Mucosa of descending colon (tissue), 3 donors: ENCODE measurements around the gene TFIP11. TPM values are rescaled to one million over a fixed set of nuclear protein-coding genes. Genes with fewer than 3 reads are reported as not detected.

Source experiments
- ATAC-seq: fragments of 200-7000 bp; cut with Tn5 transposase; one replicate; pipeline ENCODE4 v1.9.1; 2020; ENCODE audit warnings: mild to moderate bottlenecking, moderate library complexity
- DNase-seq, 3 donors: peaks; one replicate each; pipeline ENCODE4 v3.0.0-alpha.2; 2020
- H3K36me3 ChIP-seq: fragments of 200-600 bp; one replicate; pipeline ENCODE4 v1.8.0; 2021; ENCODE audit warnings: low read depth, mild to moderate bottlenecking
- H3K4me1 ChIP-seq: fragments of 200-600 bp; one replicate; pipeline ENCODE4 v1.8.0; 2021; ENCODE audit warnings: low read depth, mild to moderate bottlenecking
- H3K4me3 ChIP-seq: fragments of 200-600 bp; one replicate; pipeline ENCODE4 v1.8.0; 2021; ENCODE audit warnings: mild to moderate bottlenecking
- H3K9me3 ChIP-seq: fragments of 200-600 bp; one replicate; pipeline ENCODE4 v1.8.0; 2021; ENCODE audit warnings: mild to moderate bottlenecking
- intact Hi-C, 2 donors: fragments of 100-400 bp; cut with DNase I in 1 of 2; cut with micrococcal nuclease in 1 of 2; formaldehyde crosslinking; loops; one replicate each; pipeline versions ENCODE4 v1.11.0 to v1.11.1; 2022; cut with DNase I, micrococcal nuclease
- total RNA-seq, 3 donors: library from RNA; stranded (reverse); fragmentation: NEBNext Ultra II Directional in 2 of 3; extraction: Animal tissue kit (Norgen Biotek cat#: 25700) in 2 of 3; gene quantifications; one replicate each; pipeline versions ENCODE4 v1.2.1 to v1.2.4, GENCODE V29; 2021 to 2023
- TF ChIP-seq, protein P1 (sequence below): fragments of 200-600 bp; IDR thresholded peaks from one replicate; pipeline ENCODE4 v1.8.0; 2022; ENCODE audit warnings: antibody characterized with exemption, mild to moderate bottlenecking
- donor health status: DM: no; HTN: no; CAD: no; lungs with moderate emphysema.
- donor health status: DM: no; HTN: no; CAD: no.
- donor health status: DM: no; HTN: yes; CAD: no.

TFIP11 gene
- total RNA-seq, 3 donors from 2014 or later = 26.2 to 39.1 (median 34.6) TPM

DNA sequence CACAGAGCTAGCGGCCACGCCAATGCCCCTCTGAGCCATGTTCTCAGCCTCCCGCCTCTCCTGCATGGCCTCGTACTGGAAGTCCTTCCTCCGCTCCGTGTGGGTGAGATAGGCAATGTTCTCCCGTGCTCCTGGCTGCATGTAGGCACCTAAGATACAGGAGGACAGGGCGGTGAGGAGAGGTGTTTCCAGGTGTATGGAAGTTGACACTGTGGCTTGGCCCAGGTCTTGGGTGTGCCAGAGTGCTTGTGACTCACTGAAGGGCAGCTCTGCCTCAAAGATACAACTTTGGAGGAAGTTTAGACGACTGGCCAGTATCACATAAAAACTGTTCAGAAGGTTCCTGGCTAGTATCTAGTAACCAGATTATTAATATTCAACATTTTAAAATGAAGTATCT lies 20.1 kb downstream of the TFIP11 start:
- Histone ChIP-seq H3K36me3 (peaks cover 15% of the 10 kb centered on the region), H3K4me1 (no peaks in the 10 kb centered on the region), H3K4me3 (no peak overlapping the region), H3K9me3 (no peaks in the 10 kb centered on the region)
- no peak for DNase-seq
- TF ChIP-seq, protein P1, sequence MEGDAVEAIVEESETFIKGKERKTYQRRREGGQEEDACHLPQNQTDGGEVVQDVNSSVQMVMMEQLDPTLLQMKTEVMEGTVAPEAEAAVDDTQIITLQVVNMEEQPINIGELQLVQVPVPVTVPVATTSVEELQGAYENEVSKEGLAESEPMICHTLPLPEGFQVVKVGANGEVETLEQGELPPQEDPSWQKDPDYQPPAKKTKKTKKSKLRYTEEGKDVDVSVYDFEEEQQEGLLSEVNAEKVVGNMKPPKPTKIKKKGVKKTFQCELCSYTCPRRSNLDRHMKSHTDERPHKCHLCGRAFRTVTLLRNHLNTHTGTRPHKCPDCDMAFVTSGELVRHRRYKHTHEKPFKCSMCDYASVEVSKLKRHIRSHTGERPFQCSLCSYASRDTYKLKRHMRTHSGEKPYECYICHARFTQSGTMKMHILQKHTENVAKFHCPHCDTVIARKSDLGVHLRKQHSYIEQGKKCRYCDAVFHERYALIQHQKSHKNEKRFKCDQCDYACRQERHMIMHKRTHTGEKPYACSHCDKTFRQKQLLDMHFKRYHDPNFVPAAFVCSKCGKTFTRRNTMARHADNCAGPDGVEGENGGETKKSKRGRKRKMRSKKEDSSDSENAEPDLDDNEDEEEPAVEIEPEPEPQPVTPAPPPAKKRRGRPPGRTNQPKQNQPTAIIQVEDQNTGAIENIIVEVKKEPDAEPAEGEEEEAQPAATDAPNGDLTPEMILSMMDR = no peak
- ATAC-seq = no peak
- intact Hi-C loops = no loop called here

DNA sequence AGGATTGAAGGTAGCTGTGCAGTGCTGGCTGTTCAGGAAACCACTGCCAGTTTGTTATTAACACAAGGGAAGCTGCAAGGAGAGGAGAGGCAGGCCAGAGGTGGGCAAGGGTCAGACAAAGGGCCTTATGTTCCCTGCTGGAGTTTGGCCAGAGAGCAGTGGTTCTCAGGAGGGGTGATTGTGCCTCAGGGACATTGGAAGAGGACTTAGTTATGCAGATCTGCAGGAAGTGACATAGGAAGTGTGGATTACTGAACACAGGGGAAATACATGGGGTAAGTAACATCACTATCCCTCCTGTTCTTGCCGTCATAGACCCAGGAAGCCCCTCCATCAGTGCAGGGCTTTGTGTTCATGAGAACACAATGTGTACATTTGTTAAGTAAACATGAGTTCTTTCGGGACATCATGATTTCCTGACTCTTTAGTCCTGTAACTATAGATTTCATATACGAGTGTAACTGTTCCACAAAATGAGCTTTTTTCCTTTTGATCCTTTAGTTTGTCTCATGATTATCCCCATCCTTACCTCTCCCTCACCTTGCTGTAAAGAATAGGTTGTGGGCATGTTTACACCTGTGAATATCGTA lies 22.7 kb downstream of the TFIP11 start:
- peaks cover 7% of the 10 kb centered on the region for H3K36me3 ChIP-seq
- H3K4me1 ChIP-seq = peaks cover 7% of the 10 kb centered on the region
- ATAC-seq = no peak
- no peaks in the 10 kb centered on the region for H3K9me3 ChIP-seq
- TF ChIP-seq, protein P1 = no peak
- intact Hi-C loops = no loop called here
- DNase-seq = no peak
- no peak overlapping the region for H3K4me3 ChIP-seq

DNA sequence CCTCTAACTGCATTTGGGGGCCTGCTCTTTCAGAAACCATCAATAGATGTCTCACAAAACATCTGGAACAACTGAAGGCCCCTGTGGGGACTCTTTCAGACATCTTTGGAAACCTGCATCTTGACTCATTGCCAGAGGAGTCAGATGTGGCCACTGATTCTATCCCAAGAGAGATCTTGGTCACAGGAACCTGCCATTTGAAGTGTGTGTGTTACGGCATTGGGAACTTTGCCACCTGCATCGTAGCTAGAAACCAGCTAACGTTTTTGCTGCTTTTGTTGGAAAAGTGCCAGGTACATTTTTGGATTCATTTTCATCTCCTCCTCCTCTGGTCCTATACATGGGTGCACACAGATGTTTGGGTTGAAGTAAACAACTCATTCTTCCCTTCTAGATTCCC lies 24.3 kb downstream of the TFIP11 start:
- no peaks in the 10 kb centered on the region for H3K9me3 ChIP-seq
- intact Hi-C loops = no loop called here
- DNase-seq (no peak), ATAC-seq (no peak)
- H3K4me3 ChIP-seq = no peak overlapping the region
- peaks cover 14% of the 10 kb centered on the region for H3K4me1 ChIP-seq
- H3K36me3 ChIP-seq = no peaks in the 10 kb centered on the region
- TF ChIP-seq, protein P1 = no peak

DNA sequence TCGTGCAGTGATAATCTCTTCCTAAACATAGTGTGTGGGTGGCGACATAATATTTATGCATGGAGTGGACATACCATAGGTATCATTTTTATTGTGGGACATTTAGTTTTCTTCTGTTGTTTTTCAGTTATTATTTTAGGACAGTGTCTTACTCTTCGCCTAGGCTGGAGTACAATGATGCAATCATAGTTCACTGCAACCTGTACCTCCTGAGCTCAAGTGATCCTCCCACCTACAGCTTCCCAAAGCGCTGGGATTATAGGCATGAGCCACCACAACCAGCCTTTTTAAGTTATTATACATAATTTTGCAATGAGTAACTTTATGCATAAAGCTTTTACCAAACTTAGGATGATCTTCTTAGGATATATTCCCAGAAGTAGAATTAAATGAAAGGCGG lies 25.9 kb downstream of the TFIP11 start:
- Histone ChIP-seq H3K9me3 (no peaks in the 10 kb centered on the region), H3K4me3 (no peak overlapping the region), H3K4me1 (peaks cover 20% of the 10 kb centered on the region), H3K36me3 (no peaks in the 10 kb centered on the region)
- TF ChIP-seq, protein P1 = no peak
- no peak for ATAC-seq
- intact Hi-C loops = no loop called here
- DNase-seq = no peak

DNA sequence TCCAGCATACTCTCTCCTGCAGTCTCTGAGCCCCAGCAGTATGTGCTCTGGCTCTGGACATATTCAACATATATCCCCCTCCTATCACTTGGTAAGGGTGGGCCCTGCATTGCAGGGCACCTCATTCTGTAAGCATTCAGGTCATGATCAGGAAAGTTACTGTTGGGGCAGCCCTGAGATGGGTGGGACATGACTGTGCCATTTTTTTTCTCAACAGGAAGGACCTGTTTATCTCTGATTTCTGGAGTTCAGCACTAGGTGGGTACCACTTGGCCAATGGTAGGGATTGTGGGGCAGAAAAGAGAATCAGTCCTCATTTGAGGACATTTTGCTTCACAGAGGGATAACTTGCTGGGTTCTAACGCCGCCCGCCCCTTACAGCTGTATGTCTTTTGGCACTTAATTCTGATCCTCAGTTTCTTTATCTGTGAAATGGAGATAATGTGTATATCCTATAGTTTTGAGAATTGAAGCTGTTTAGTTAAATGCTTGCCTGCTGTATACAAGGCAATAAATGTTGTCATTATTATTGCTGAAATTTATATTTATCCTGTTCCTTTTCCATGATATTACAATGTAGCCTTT lies 26.4 kb downstream of the TFIP11 start:
- DNase-seq (no peak), ATAC-seq (no peak)
- no peak overlapping the region for H3K4me3 ChIP-seq
- H3K36me3 ChIP-seq = no peaks in the 10 kb centered on the region
- TF ChIP-seq, protein P1 = no peak
- intact Hi-C loops = no loop called here
- no peaks in the 10 kb centered on the region for H3K9me3 ChIP-seq
- H3K4me1 ChIP-seq = peaks cover 24% of the 10 kb centered on the region
